K562 (cell line): ENCODE measurements around the gene CS. TPM values are rescaled to one million over a fixed set of nuclear protein-coding genes. Genes with fewer than 3 reads are reported as not detected.
A peak's percentile ranks its signal among the peaks of the same experiment; 100 is the strongest.

ENCODE experiments used
- BACH1 ChIP-seq: fragments of 200-800 bp; sonication (Bioruptor generic); IDR thresholded peaks from 2 replicates; pipeline ENCODE4 v1.6.1; 2016; ENCODE audit warnings: missing genetic modification characterization, missing compliant biosample characterization
- BCOR ChIP-seq: fragments of 450-650 bp; IDR thresholded peaks from 2 replicates; pipeline ENCODE4 v1.6.1; 2016
- CCAR2 ChIP-seq: fragments of 200-400 bp; formaldehyde crosslinking; IDR thresholded peaks from 2 replicates; pipeline ENCODE4 v1.6.1; 2017; ENCODE audit warnings: mild to moderate bottlenecking, low read depth, low read length
- DMBX1 ChIP-seq: fragments of 250-450 bp; sonication (Bioruptor Pico); IDR thresholded peaks from 2 replicates; pipeline ENCODE4 v1.8.0; 2022; ENCODE audit warnings: inconsistent platforms, mild to moderate bottlenecking, moderate library complexity, borderline replicate concordance
- ESRRB ChIP-seq: fragments of 250-450 bp; sonication (Bioruptor Pico); IDR thresholded peaks from 2 replicates; pipeline ENCODE4 v1.5.0; 2020; ENCODE audit warnings: mild to moderate bottlenecking, moderate library complexity, borderline replicate concordance
- FOXK1 ChIP-seq: sonication (generic); formaldehyde crosslinking; IDR thresholded peaks from 2 replicates; pipeline ENCODE4 v1.8.0; 2022; ENCODE audit warnings: missing genetic modification reagents, mild to moderate bottlenecking, borderline replicate concordance
- FOXK2 ChIP-seq, 2 experiments: fragments of 450-650 bp; IDR thresholded peaks in 1 of 2; conservative IDR thresholded peaks in 1 of 2; 2 replicates each; pipeline ENCODE4 v1.6.1; 2016; ENCODE audit warnings: low read depth in 2 of 2, mild to moderate bottlenecking in 1 of 2
- FOXP1 ChIP-seq: sonication (generic); formaldehyde crosslinking; IDR thresholded peaks from 2 replicates; pipeline ENCODE4 v1.8.0; 2022; ENCODE audit warnings: mild to moderate bottlenecking, missing genetic modification reagents
- HDGF ChIP-seq: fragments of 450-650 bp; IDR thresholded peaks from 2 replicates; pipeline ENCODE4 v1.6.1; 2016
- MEF2A ChIP-seq: IDR thresholded peaks from 2 replicates; pipeline ENCODE4 v1.6.1; 2011; ENCODE audit warnings: low read depth, mild to moderate bottlenecking, low read length, moderate library complexity; ENCODE audit not compliant: control insufficient read depth
- MNT ChIP-seq, 2 experiments: fragments of 450-650 bp; conservative IDR thresholded peaks; 2 replicates each; pipeline ENCODE4 v1.6.1; 2017; ENCODE audit warnings: mild to moderate bottlenecking in 2 of 2, moderate library complexity in 2 of 2
- MTA3 ChIP-seq: fragments of 450-650 bp; formaldehyde crosslinking; IDR thresholded peaks from 2 replicates; pipeline ENCODE4 v1.6.1; 2017; ENCODE audit warnings: mild to moderate bottlenecking, borderline replicate concordance
- NFXL1 ChIP-seq: fragments of 450-650 bp; formaldehyde crosslinking; IDR thresholded peaks from 2 replicates; pipeline ENCODE4 v1.4.0; 2021; ENCODE audit warnings: mild to moderate bottlenecking
- NONO ChIP-seq, 2 experiments: fragments of 200-400 bp in 1 of 2; fragments of 450-650 bp in 1 of 2; formaldehyde crosslinking in 1 of 2; IDR thresholded peaks; 2 replicates each; pipeline ENCODE4 v1.6.1; 2017; ENCODE audit warnings: low read depth in 2 of 2, mild to moderate bottlenecking in 2 of 2, moderate library complexity in 2 of 2, low read length in 1 of 2
- RBM14 ChIP-seq: fragments of 200-400 bp; formaldehyde crosslinking; IDR thresholded peaks from 2 replicates; pipeline ENCODE4 v1.6.1; 2018; ENCODE audit warnings: low read depth, mild to moderate bottlenecking, low read length, moderate library complexity, borderline replicate concordance; ENCODE audit not compliant: insufficient read depth
- SAFB2 ChIP-seq: fragments of 200-400 bp; formaldehyde crosslinking; IDR thresholded peaks from 2 replicates; pipeline ENCODE4 v1.6.1; 2018; ENCODE audit warnings: borderline replicate concordance, low read length, low read depth, moderate library complexity; ENCODE audit not compliant: severe bottlenecking
- SREBF1 ChIP-seq: fragments of 150-350 bp; IDR thresholded peaks from 2 replicates; pipeline ENCODE4 v1.6.1; 2014; ENCODE audit warnings: antibody characterized with exemption, low read depth, low read length, borderline replicate concordance
- SUPT5H ChIP-seq: fragments of 450-650 bp; IDR thresholded peaks from 2 replicates; pipeline ENCODE4 v1.6.1; 2016
- ZNF384 ChIP-seq: IDR thresholded peaks from 2 replicates; pipeline ENCODE4 v1.6.1; 2012; ENCODE audit warnings: low read depth, low read length, improper control_type of control experiment
- ZNF431 ChIP-seq: sonication (generic); formaldehyde crosslinking; IDR thresholded peaks from 2 replicates; pipeline ENCODE4 v1.8.0; 2022; ENCODE audit warnings: mild to moderate bottlenecking, missing genetic modification reagents
- polyA plus RNA-seq, 8 experiments: library from polyadenylated mRNA; depleted of rRNA in 4 of 8; stranded (reverse) in 5 of 8; unstranded in 3 of 8; fragments of >200 nt; fragmentation: Nextera tagmentation in 2 of 8; fragmentation: Illumina TruSeq in 1 of 8; extraction: Ambion mirVana in 2 of 8; extraction: Trizol in 1 of 8; gene quantifications; 2 replicates each; pipeline versions ENCODE4 v1.2.1 to v1.2.3, GENCODE V29; 2011 to 2014; ENCODE audit warnings: inconsistent platforms in 1 of 8, missing spikeins in 1 of 8
- total RNA-seq, 7 experiments: library from RNA; depleted of rRNA in 6 of 7; stranded (reverse); fragments of >200 nt in 6 of 7; fragmentation: Illumina TruSeq in 2 of 7; extraction: Trizol in 2 of 7; gene quantifications; 2 replicates each; pipeline versions ENCODE4 v1.2.1 to v1.2.3, GENCODE V29; 2011 to 2021; ENCODE audit warnings: low replicate concordance in 1 of 7
- TF ChIP-seq, protein P1 (sequence below): fragments of 250-450 bp; sonication (Bioruptor Pico); IDR thresholded peaks from 2 replicates; pipeline ENCODE4 v1.5.0; 2021; ENCODE audit warnings: mild to moderate bottlenecking, borderline replicate concordance
- TF ChIP-seq, protein P2 (sequence below): sonication (generic); formaldehyde crosslinking; IDR thresholded peaks from 2 replicates; pipeline ENCODE4 v1.8.0; 2022; ENCODE audit warnings: missing genetic modification reagents, mild to moderate bottlenecking, borderline replicate concordance

CS gene
- total and polyA plus RNA-seq, 9 of the 15 experiments (the other 6 are each of a cell fraction or from before 2014, with no cell fraction given): 99.9 to 390 (median 149) TPM

- TF ChIP-seq MNT (conservative IDR thresholded peaks at IDR 0.05) (peak; percentile 72 to 89), NONO (IDR thresholded peaks at IDR 0.05; ENCODE audit: low read depth in 2 of 2, low read length in 1 of 2) (peak in 1 of 2 experiments; percentile 63; a peak in 1 of 4 replicates), FOXK2 (conservative IDR thresholded peaks at IDR 0.05 in 1 of 2, IDR thresholded peaks at IDR 0.05 in 1 of 2; ENCODE audit: low read depth in 2 of 2) (peak; percentile 66 to 70; a peak in 2 of 4 replicates), ZNF431 (CRISPR knock-in tag) (no peak), MTA3 (peak; percentile 92; the same call in 1 of the 2 replicates), NFXL1 (CRISPR knock-in tag) (no peak), CCAR2 (no peak), ZNF384 (0 out of 2 replicates have a peak, but pooled peaks have one; percentile 4), BACH1 (no peak), FOXK1 (no peak), FOXP1 (CRISPR knock-in tag) (peak; percentile 95), ESRRB (no peak), BCOR (peak; percentile 22; the same call in 1 of the 2 replicates), RBM14 (no peak), MEF2A (no peak), HDGF (no peak), DMBX1 (no peak), SUPT5H (peak; percentile 79), SREBF1 (no peak), SAFB2 (no peak)
- TF ChIP-seq, protein P1, sequence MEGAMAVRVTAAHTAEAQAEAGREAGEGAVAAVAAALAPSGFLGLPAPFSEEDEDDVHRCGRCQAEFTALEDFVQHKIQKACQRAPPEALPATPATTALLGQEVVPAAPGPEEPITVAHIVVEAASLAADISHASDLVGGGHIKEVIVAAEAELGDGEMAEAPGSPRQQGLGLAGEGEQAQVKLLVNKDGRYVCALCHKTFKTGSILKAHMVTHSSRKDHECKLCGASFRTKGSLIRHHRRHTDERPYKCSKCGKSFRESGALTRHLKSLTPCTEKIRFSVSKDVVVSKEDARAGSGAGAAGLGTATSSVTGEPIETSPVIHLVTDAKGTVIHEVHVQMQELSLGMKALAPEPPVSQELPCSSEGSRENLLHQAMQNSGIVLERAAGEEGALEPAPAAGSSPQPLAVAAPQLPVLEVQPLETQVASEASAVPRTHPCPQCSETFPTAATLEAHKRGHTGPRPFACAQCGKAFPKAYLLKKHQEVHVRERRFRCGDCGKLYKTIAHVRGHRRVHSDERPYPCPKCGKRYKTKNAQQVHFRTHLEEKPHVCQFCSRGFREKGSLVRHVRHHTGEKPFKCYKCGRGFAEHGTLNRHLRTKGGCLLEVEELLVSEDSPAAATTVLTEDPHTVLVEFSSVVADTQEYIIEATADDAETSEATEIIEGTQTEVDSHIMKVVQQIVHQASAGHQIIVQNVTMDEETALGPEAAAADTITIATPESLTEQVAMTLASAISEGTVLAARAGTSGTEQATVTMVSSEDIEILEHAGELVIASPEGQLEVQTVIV (CRISPR knock-in tag): no peak
- TF ChIP-seq, protein P2, sequence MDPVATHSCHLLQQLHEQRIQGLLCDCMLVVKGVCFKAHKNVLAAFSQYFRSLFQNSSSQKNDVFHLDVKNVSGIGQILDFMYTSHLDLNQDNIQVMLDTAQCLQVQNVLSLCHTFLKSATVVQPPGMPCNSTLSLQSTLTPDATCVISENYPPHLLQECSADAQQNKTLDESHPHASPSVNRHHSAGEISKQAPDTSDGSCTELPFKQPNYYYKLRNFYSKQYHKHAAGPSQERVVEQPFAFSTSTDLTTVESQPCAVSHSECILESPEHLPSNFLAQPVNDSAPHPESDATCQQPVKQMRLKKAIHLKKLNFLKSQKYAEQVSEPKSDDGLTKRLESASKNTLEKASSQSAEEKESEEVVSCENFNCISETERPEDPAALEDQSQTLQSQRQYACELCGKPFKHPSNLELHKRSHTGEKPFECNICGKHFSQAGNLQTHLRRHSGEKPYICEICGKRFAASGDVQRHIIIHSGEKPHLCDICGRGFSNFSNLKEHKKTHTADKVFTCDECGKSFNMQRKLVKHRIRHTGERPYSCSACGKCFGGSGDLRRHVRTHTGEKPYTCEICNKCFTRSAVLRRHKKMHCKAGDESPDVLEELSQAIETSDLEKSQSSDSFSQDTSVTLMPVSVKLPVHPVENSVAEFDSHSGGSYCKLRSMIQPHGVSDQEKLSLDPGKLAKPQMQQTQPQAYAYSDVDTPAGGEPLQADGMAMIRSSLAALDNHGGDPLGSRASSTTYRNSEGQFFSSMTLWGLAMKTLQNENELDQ: no peak
Measured at GRCh38 chr12:56266693-56267442, 33.3 kb downstream of the CS start, which contains the start of gene COQ10A (continued).
